Measurements from ENCODE around the gene UBASH3A.

- TF ChIP-seq CTCF (optimal IDR thresholded peaks at IDR 0.05 in 1 of 3, IDR thresholded peaks at IDR 0.05 in 1 of 3, conservative IDR thresholded peaks at IDR 0.05 in 1 of 3; ENCODE audit: extremely low read depth in 1 of 3, insufficient read depth in 2 of 3, low read length in 3 of 3): no peak
- no peak for TF ChIP-seq EZH2 (IDR thresholded peaks at IDR 0.05; ENCODE audit: low read length)
These were observed 43.4 kb upstream of the UBASH3A start for GRCh38 chr21:42360317-42360716.
